Activated T-cell treated with anti-CD3 and anti-CD28 coated beads, Interleukin-2, amount 50 U/mL, for 1 hour (primary cell): ENCODE results near the gene TRPV6.

Source experiments
- DNase-seq: peaks from one replicate; pipeline ENCODE4 v3.0.0-alpha.2; 2020

Gene TRPV6

GRCh38 chr7:142885311-142886230 lies at the start of gene TRPV6:
TRPV6 (minus strand) TSS chr7:142885745.
- no peak for DNase-seq

- no peak for DNase-seq
These were observed 48.5 kb upstream of the TRPV6 start for GRCh38 chr7:142934056-142934455.

GRCh38 chr7:142933624-142934023 lies 48.1 kb upstream of the TRPV6 start, which contains the start of gene TRPV5:
TRPV5 (minus strand) TSS chr7:142933746; CDS start chr7:142933459, 287 bp downstream.
- no peak for DNase-seq

- DNase-seq: no peak
These were observed 47.5 kb upstream of the TRPV6 start for GRCh38 chr7:142933092-142933475.

GRCh38 chr7:142932386-142933091 lies 47.0 kb upstream of the TRPV6 start:
- DNase-seq: no peak

- DNase-seq: no peak
These were observed 44.7 kb upstream of the TRPV6 start for GRCh38 chr7:142930126-142930730.

GRCh38 chr7:142927949-142928348 lies 42.4 kb upstream of the TRPV6 start:
- no peak for DNase-seq

- DNase-seq: no peak
These were observed 41.7 kb upstream of the TRPV6 start for GRCh38 chr7:142927085-142927745.

- DNase-seq: no peak
These were observed 39.9 kb upstream of the TRPV6 start for GRCh38 chr7:142925413-142925812.

- DNase-seq: no peak
These were observed 37.8 kb upstream of the TRPV6 start for GRCh38 chr7:142923391-142923790.

- no peak for DNase-seq
These were observed 34.1 kb upstream of the TRPV6 start for GRCh38 chr7:142919656-142920055.

GRCh38 chr7:142918901-142919300 lies 33.4 kb upstream of the TRPV6 start:
- no peak for DNase-seq

- DNase-seq: no peak
These were observed 31.9 kb upstream of the TRPV6 start for GRCh38 chr7:142917447-142917846.

GRCh38 chr7:142916508-142916907 lies 31.0 kb upstream of the TRPV6 start:
- no peak for DNase-seq

GRCh38 chr7:142915315-142915714 lies 29.8 kb upstream of the TRPV6 start:
- DNase-seq: no peak

GRCh38 chr7:142914121-142914520 lies 28.6 kb upstream of the TRPV6 start:
- no peak for DNase-seq

- DNase-seq: no peak
These were observed 28.0 kb upstream of the TRPV6 start for GRCh38 chr7:142913566-142913965.

- DNase-seq: no peak
These were observed 27.5 kb upstream of the TRPV6 start for GRCh38 chr7:142913051-142913450.

GRCh38 chr7:142910481-142910880 lies 24.9 kb upstream of the TRPV6 start:
- DNase-seq: no peak

- no peak for DNase-seq
These were observed 24.5 kb upstream of the TRPV6 start for GRCh38 chr7:142910031-142910433.

- no peak for DNase-seq
These were observed 23.7 kb upstream of the TRPV6 start for GRCh38 chr7:142908921-142909890.

GRCh38 chr7:142908290-142908689 lies 22.7 kb upstream of the TRPV6 start:
- no peak for DNase-seq
